Stimulated activated CD8-positive, alpha-beta memory T cell treated with anti-CD3 and anti-CD28 coated beads, Interleukin-7, amount 100 ng/mL, for 24 hours (primary cell): ENCODE measurements around the gene COL10A1.
"Not testable (repeated sequence)": the region's sequence is repeated elsewhere in the genome, so short reads cannot be mapped to it uniquely, and the experiment has no call there.

ENCODE experiments used
- DNase-seq: peaks from one replicate; pipeline ENCODE4 v3.0.0-alpha.2; 2020; ENCODE audit warnings: low read depth

COL10A1 gene

GRCh38 chr6:116120430-116120829 lies 5.5 kb downstream of the COL10A1 start:
- DNase-seq: no peak

- DNase-seq: no peak
Observed at GRCh38 chr6:116118608-116119007, 7.3 kb downstream of the COL10A1 start.

- no peak for DNase-seq
Observed at GRCh38 chr6:116115781-116116180, 10.2 kb downstream of the COL10A1 start.

- DNase-seq: no peak
Observed at GRCh38 chr6:116113386-116113785, 12.5 kb downstream of the COL10A1 start.

GRCh38 chr6:116111552-116112528 lies 14.1 kb downstream of the COL10A1 start:
- no peak for DNase-seq

GRCh38 chr6:116108836-116109235 lies 17.1 kb downstream of the COL10A1 start:
- DNase-seq: no peak

GRCh38 chr6:116106146-116106545 lies 19.8 kb downstream of the COL10A1 start:
- DNase-seq: no peak

- DNase-seq: no peak
Observed at GRCh38 chr6:116105247-116105646, 20.7 kb downstream of the COL10A1 start.

- no peak for DNase-seq
Observed at GRCh38 chr6:116104636-116105035, 21.3 kb downstream of the COL10A1 start.

GRCh38 chr6:116102873-116103272 lies 23.1 kb downstream of the COL10A1 start:
- no peak for DNase-seq

GRCh38 chr6:116101790-116102189 lies 24.1 kb downstream of the COL10A1 start:
- DNase-seq: no peak

- DNase-seq: no peak
Observed at GRCh38 chr6:116101302-116101718, 24.6 kb downstream of the COL10A1 start.

GRCh38 chr6:116100419-116101301 lies 25.3 kb downstream of the COL10A1 start, which contains the start of gene NT5DC1:
TSS of gene NT5DC1 (plus strand) at chr6:116100853. CDS start at chr6:116100931, 78 bp downstream.
- peak; percentile 70 for DNase-seq

GRCh38 chr6:116099036-116099435 lies 26.9 kb downstream of the COL10A1 start:
- no peak for DNase-seq

- DNase-seq: no peak
Observed at GRCh38 chr6:116096979-116097816, 28.7 kb downstream of the COL10A1 start.

- DNase-seq: not testable (repeated sequence)
Observed at GRCh38 chr6:116096048-116096759, 29.7 kb downstream of the COL10A1 start.

- DNase-seq: no peak
Observed at GRCh38 chr6:116094041-116094440, 31.9 kb downstream of the COL10A1 start.

GRCh38 chr6:116090251-116090650 lies 35.7 kb downstream of the COL10A1 start:
- no peak for DNase-seq

GRCh38 chr6:116088946-116089345 lies 37.0 kb downstream of the COL10A1 start:
- DNase-seq: no peak

GRCh38 chr6:116087437-116088027 lies 38.4 kb downstream of the COL10A1 start:
- DNase-seq: no peak

- DNase-seq: no peak
Observed at GRCh38 chr6:116084284-116084683, 41.6 kb downstream of the COL10A1 start.
